BLaER1 treated with 17β-estradiol and CSF1 and Interleukin-3, amounts not matched to agents 10 nM and 100 nM (cell line): Measurements from ENCODE around the gene ANKMY2.
"Not testable (repeated sequence)": the region's sequence is repeated elsewhere in the genome, so short reads cannot be mapped to it uniquely, and the experiment has no call there.

ENCODE experiments used
- H3K27ac ChIP-seq, 11 experiments: shearing (Covaris generic); formaldehyde crosslinking; 2 replicates each; pipeline ENCODE4 v1.8.1; 2022
- H3K27me3 ChIP-seq, 11 experiments: shearing (Covaris generic); formaldehyde crosslinking; 2 replicates each; pipeline ENCODE4 v1.8.1; 2022
- H3K36me3 ChIP-seq, 11 experiments: shearing (Covaris generic); formaldehyde crosslinking; 2 replicates each; pipeline ENCODE4 v1.8.1; 2022
- H3K4me1 ChIP-seq, 10 experiments: shearing (Covaris generic); formaldehyde crosslinking; 2 replicates each; pipeline ENCODE4 v1.8.1; 2022
- H3K4me2 ChIP-seq, 11 experiments: shearing (Covaris generic); formaldehyde crosslinking; 2 replicates each; pipeline ENCODE4 v1.8.1; 2022
- H3K4me3 ChIP-seq, 10 experiments: shearing (Covaris generic); formaldehyde crosslinking; 2 replicates each; pipeline ENCODE4 v1.8.1; 2022
- H3K9ac ChIP-seq, 11 experiments: shearing (Covaris generic); formaldehyde crosslinking; 2 replicates each; pipeline ENCODE4 v1.8.1; 2022
- H3K9me3 ChIP-seq, 11 experiments: shearing (Covaris generic); formaldehyde crosslinking; replicated peaks in 1 of 11; 2 replicates each; pipeline ENCODE4 v1.8.1; 2022
- H4K20me1 ChIP-seq, 11 experiments: shearing (Covaris generic); formaldehyde crosslinking; 2 replicates each; pipeline ENCODE4 v1.8.1; 2022
- Cebpa-rat ChIP-seq, 11 experiments: shearing (Covaris generic); IDR thresholded peaks; 2 replicates each; pipeline ENCODE4 v1.8.1; 2022

Gene ANKMY2

DNA sequence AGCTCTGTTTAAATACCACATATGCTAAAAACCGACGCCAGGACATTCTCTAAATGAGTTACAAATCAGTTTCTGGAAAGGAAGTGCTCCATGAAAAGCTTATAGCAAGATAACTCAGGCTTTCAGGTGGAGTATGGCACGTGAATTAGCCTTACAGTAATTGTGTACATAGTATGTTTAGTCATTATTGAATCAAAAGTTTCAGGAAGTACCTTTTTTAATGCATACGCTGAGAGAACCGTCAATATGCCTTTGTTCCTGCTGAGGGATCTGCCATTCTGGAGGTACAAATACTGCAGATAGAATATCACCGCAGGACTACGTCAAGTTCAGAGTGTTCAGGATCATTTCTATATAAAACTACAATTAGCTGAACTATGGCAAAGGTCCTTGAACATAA lies 45.7 kb downstream of the ANKMY2 start:
- no peak overlapping the region for H3K4me2 ChIP-seq
- H3K4me1 ChIP-seq, result no peaks in the 10 kb centered on the region
- no peaks in the 10 kb centered on the region for H3K9me3 ChIP-seq
- peaks cover 46 to 64% (median 59%) of the 10 kb centered on the region in 11 experiments for H3K36me3 ChIP-seq
- H3K9ac ChIP-seq, result no peak overlapping the region
- H4K20me1 ChIP-seq, result no peaks in the 10 kb centered on the region
- no peak overlapping the region for H3K4me3 ChIP-seq
- H3K27ac ChIP-seq, result no peak overlapping the region
- H3K27me3 ChIP-seq, result no peaks in the 10 kb centered on the region
- no peak for TF ChIP-seq Cebpa-rat (IDR thresholded peaks at IDR 0.05)

DNA sequence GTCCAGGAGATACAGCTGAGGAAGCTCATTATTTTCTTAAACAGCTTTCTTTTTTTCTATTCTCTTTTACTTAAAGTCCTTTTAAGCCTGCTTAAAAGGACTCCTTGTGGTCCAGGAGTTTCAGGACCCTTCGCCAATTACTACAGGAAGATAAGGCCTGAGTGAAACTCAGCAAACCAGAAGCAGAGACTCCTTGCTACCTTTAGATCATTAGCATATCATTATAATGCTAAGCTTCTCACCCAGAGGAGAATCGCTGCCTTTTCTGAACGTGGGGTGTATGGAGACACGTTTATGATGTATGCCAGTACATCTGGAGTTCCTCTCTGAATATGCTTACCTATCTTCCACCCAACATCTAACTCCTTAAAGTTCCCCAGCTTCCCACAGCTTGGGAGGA lies 47.5 kb downstream of the ANKMY2 start:
- H3K36me3 ChIP-seq, result peaks cover 29 to 45% (median 40%) of the 10 kb centered on the region in 11 experiments
- no peak overlapping the region for H3K27ac ChIP-seq
- H3K9ac ChIP-seq, result no peak overlapping the region
- no peaks in the 10 kb centered on the region for H3K4me1 ChIP-seq
- H3K4me3 ChIP-seq, result no peak overlapping the region
- H3K27me3 ChIP-seq, result no peaks in the 10 kb centered on the region
- no peaks in the 10 kb centered on the region for H4K20me1 ChIP-seq
- H3K9me3 ChIP-seq, result no peaks in the 10 kb centered on the region
- H3K4me2 ChIP-seq, result no peak overlapping the region
- no peak for TF ChIP-seq Cebpa-rat (IDR thresholded peaks at IDR 0.05)

DNA sequence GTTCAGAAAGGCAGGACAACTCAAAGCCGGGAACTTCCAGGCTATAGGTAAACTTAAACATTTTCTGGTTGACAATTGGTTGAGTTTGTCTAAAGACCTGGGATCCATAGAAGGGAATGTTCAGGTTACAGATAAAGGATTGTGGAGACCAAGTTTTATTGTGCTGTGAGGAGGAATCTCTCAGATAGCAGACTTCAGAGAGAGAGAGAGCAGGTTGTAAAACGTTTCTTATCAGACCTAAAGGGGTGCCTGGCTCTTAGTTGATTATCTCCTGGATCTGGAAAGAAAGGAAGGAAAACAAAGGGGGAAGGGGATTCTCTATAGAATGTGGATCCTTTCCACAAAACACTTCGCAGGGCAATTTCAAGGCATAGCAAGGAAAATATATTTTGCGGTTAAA lies 50.0 kb downstream of the ANKMY2 start:
- not testable (repeated sequence) for H4K20me1 ChIP-seq, H3K4me1 ChIP-seq, H3K9me3 ChIP-seq, H3K4me2 ChIP-seq, H3K4me3 ChIP-seq, H3K9ac ChIP-seq, H3K27me3 ChIP-seq, H3K27ac ChIP-seq
- H3K36me3 ChIP-seq, result peaks cover 7 to 21% (median 17%) of the 10 kb centered on the region in 11 experiments; a peak in 20 of 22 replicates

DNA sequence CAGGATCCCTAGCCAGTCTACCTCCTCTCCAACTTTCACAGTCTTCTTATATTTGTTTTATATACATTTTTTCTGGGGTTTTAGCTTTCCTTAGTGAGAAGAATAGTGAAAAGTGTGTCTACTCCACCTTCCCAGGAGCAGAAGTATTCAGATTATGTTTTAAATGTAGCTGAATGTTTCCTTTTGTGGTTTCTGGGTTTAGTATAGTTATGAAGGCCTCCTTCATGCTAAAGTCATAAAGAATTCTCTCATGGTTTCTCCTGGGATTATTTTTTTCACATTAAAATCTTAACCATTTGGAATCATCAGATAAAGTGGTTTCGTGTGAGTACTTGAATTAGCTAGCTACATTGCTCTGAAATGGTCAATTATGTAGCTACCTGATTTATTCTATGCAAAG lies 50.9 kb downstream of the ANKMY2 start:
- no peak overlapping the region for H3K4me3 ChIP-seq
- peaks cover 0 to 12% (median 9%) of the 10 kb centered on the region in 11 experiments; a peak in 16 of 22 replicates for H3K36me3 ChIP-seq
- no peaks in the 10 kb centered on the region for H3K27me3 ChIP-seq
- H3K4me1 ChIP-seq, result peaks cover 0 to 10% (median 4%) of the 10 kb centered on the region in 10 experiments; a peak in 9 of 20 replicates
- H3K27ac ChIP-seq, result no peak overlapping the region
- no peak for TF ChIP-seq Cebpa-rat (IDR thresholded peaks at IDR 0.05)
- no peak overlapping the region for H3K4me2 ChIP-seq
- H4K20me1 ChIP-seq, result no peaks in the 10 kb centered on the region
- no peak overlapping the region for H3K9ac ChIP-seq
- no peaks in the 10 kb centered on the region for H3K9me3 ChIP-seq

DNA sequence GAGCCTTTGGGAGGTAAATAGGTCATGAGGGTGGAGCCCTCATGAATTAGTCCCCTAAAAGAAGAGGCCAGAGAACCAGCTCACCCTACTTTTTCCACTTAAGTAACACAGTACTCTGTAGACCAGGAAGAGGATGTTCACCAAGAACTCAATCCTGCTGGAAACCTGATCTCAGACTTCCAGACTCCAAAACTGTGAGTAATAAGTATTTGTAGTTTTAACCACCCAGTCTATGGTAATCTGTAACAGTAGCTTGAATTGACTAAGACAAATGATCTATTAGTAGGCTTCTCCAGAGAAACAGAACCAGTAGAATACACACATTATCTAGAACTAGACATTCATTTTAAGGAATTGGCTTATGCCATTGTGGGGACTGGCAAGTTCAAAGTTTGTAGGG lies 51.5 kb downstream of the ANKMY2 start:
- H3K27me3 ChIP-seq, result no peaks in the 10 kb centered on the region
- peaks cover 0 to 10% (median 5%) of the 10 kb centered on the region in 10 experiments; a peak in 9 of 20 replicates for H3K4me1 ChIP-seq
- no peak for TF ChIP-seq Cebpa-rat (IDR thresholded peaks at IDR 0.05)
- no peaks in the 10 kb centered on the region for H4K20me1 ChIP-seq
- no peak overlapping the region for H3K9ac ChIP-seq
- no peak overlapping the region for H3K27ac ChIP-seq
- peaks cover 0 to 9% (median 7%) of the 10 kb centered on the region in 11 experiments; a peak in 13 of 22 replicates for H3K36me3 ChIP-seq
- H3K9me3 ChIP-seq, result no peaks in the 10 kb centered on the region
- H3K4me2 ChIP-seq, result no peak overlapping the region
- H3K4me3 ChIP-seq, result no peak overlapping the region

DNA sequence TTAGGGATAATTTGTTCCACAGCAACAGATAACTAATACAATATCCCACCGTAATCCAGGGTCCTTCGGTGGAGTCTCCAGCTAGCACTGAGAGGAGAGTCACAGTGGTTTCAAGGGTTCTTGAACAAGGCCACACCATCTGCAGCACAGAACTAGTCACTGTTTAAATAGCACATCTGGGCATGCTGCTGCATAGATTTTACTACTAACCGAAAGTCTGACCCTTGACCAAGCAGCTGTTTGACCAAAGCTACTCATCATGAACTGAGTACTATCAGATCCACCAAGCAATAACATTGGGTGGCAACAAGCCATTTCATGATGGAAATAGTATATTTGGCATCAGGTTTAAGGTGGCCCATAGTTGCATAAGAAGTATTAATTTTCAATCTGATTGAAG lies 53.2 kb downstream of the ANKMY2 start:
- Histone ChIP-seq H3K9me3 (no peaks in the 10 kb centered on the region), H3K27ac (no peak overlapping the region), H3K4me1 (peaks cover 0 to 10% (median 5%) of the 10 kb centered on the region in 10 experiments; a peak in 9 of 20 replicates), H3K9ac (no peak overlapping the region), H3K27me3 (no peaks in the 10 kb centered on the region), H3K4me2 (no peak overlapping the region), H3K4me3 (no peak overlapping the region), H4K20me1 (no peaks in the 10 kb centered on the region), H3K36me3 (peaks cover 0 to 4% (median 0%) of the 10 kb centered on the region in 11 experiments; a peak in 2 of 22 replicates)
- TF ChIP-seq Cebpa-rat (IDR thresholded peaks at IDR 0.05), result no peak

DNA sequence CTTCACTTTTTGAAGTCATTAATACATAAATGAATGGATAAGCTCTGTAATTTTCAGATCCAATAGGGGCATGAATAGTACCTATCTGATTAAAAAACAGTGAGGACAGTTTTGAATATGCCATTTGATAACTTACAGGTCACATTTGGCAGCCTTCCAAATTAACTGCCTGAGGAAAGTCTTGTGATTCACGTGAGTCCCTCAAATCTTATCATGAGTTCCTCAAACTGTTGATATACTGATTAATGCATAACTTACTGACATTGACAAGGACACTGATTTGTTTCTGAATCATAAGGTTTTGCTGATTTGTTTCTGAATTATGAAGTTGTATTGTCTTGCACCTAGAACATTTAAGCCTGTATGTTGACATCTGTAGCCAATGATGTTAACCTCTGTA lies 55.1 kb downstream of the ANKMY2 start:
- H3K9ac ChIP-seq, result no peak overlapping the region
- H3K9me3 ChIP-seq, result peaks cover 0 to 11% (median 0%) of the 10 kb centered on the region in 11 experiments; a peak in 3 of 22 replicates
- TF ChIP-seq Cebpa-rat (IDR thresholded peaks at IDR 0.05), result no peak
- H3K4me2 ChIP-seq, result peak overlapping the region in 1 of 11 experiments; percentile 36; a peak in 2 of 22 replicates
- peaks cover 0 to 3% (median 0%) of the 10 kb centered on the region in 11 experiments; a peak in 2 of 22 replicates for H3K27me3 ChIP-seq
- H3K36me3 ChIP-seq, result no peaks in the 10 kb centered on the region
- no peak overlapping the region for H3K27ac ChIP-seq
- H3K4me3 ChIP-seq, result no peak overlapping the region
- peaks cover 0 to 10% (median 6%) of the 10 kb centered on the region in 10 experiments; a peak in 11 of 20 replicates for H3K4me1 ChIP-seq
- H4K20me1 ChIP-seq, result no peaks in the 10 kb centered on the region

DNA sequence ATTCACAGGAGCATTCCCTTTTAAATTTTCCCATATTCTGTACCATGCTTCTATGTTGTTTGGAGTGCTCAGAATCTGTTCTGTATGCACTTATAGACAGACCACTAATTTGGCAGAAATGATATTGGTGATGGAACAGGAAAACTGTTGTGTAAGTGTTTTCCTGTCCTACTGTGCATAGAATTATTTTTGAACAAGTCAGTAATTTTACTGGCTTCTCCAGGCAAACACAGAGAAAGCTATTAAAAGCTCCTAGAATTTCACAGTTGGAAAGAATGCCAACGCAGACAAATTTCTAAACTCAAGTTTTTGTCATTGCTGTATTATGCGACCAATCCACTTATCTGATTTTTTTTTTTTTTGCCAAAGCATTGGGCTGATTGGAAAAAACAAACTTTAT lies 55.7 kb downstream of the ANKMY2 start:
- Histone ChIP-seq H4K20me1 (no peaks in the 10 kb centered on the region), H3K27me3 (peaks cover 0 to 3% (median 0%) of the 10 kb centered on the region in 11 experiments; a peak in 2 of 22 replicates), H3K4me3 (no peak overlapping the region), H3K4me1 (peaks cover 0 to 10% (median 6%) of the 10 kb centered on the region in 10 experiments; a peak in 11 of 20 replicates), H3K9ac (no peak overlapping the region), H3K9me3 (peaks cover 0 to 12% (median 0%) of the 10 kb centered on the region in 11 experiments; a peak in 3 of 22 replicates), H3K4me2 (peak overlapping the region in 6 of 11 experiments; percentile 5 to 36 (median 20); a peak in 7 of 22 replicates), H3K36me3 (no peaks in the 10 kb centered on the region), H3K27ac (no peak overlapping the region)
- TF ChIP-seq Cebpa-rat (IDR thresholded peaks at IDR 0.05), result no peak

DNA sequence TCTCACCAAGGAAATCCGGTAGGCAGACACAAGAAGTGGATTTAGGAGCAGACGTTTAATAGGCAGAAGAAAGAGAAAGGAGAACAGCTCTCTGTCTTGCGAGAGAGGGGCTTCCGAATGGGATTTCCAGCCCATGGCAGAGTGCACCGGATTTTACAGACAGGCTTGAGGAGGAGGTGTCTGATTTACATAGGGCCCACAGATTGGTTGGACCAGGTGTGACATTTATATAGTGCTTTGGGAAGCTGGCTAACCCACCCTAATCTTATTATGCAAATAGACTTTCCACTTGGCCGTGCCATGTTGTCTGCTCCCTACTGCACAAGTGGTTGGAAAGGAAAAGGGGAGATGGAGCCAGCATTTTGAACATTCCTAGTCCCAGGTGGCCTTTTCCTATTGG lies 57.8 kb downstream of the ANKMY2 start:
- no peaks in the 10 kb centered on the region for H3K36me3 ChIP-seq
- H4K20me1 ChIP-seq, result no peaks in the 10 kb centered on the region
- no peak overlapping the region for H3K27ac ChIP-seq
- H3K4me3 ChIP-seq, result no peak overlapping the region
- H3K27me3 ChIP-seq, result peaks cover 0 to 3% (median 0%) of the 10 kb centered on the region in 11 experiments; a peak in 2 of 22 replicates
- peaks cover 0 to 10% (median 6%) of the 10 kb centered on the region in 10 experiments; a peak in 11 of 20 replicates for H3K4me1 ChIP-seq
- no peak overlapping the region for H3K4me2 ChIP-seq
- H3K9me3 ChIP-seq, result peaks cover 0 to 12% (median 0%) of the 10 kb centered on the region in 11 experiments; a peak in 3 of 22 replicates
- no peak for TF ChIP-seq Cebpa-rat (IDR thresholded peaks at IDR 0.05)
- no peak overlapping the region for H3K9ac ChIP-seq

DNA sequence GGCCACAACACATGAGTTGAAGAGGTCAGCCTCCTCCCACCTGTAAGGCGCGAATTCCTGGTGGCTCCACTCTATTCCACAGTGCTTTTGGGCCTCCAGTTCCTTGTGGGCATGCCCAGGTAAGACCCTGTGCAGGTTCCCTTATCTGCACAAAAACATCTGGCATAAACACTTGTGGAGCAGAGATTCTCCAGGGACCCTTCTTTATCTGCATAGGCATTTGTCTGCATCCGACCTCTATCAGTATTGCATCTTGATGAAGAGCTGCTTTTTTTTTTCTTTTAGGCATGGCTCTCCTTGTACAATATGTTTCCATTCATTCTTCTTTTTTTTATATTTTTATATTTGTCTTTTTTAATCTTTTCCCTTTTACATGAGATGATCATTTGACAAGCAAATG lies 58.4 kb downstream of the ANKMY2 start:
- no peaks in the 10 kb centered on the region for H4K20me1 ChIP-seq
- H3K9me3 ChIP-seq, result peaks cover 0 to 12% (median 0%) of the 10 kb centered on the region in 11 experiments; a peak in 3 of 22 replicates
- peaks cover 0 to 10% (median 6%) of the 10 kb centered on the region in 10 experiments; a peak in 11 of 20 replicates for H3K4me1 ChIP-seq
- no peak overlapping the region for H3K27ac ChIP-seq
- TF ChIP-seq Cebpa-rat (IDR thresholded peaks at IDR 0.05), result no peak
- H3K9ac ChIP-seq, result no peak overlapping the region
- H3K36me3 ChIP-seq, result no peaks in the 10 kb centered on the region
- H3K27me3 ChIP-seq, result peaks cover 0 to 3% (median 0%) of the 10 kb centered on the region in 11 experiments; a peak in 2 of 22 replicates
- H3K4me3 ChIP-seq, result no peak overlapping the region
- peak overlapping the region in 8 of 11 experiments; percentile 6 to 63 (median 52); a peak in 7 of 22 replicates for H3K4me2 ChIP-seq
